SK-N-SH (cell line): Measurements from ENCODE around the gene PRKG1. TPM values are rescaled to one million over a fixed set of nuclear protein-coding genes. Genes with fewer than 3 reads are reported as not detected.

Experiments used
- CTCF ChIA-PET: fragments of 300-600, 350-600 bp; formaldehyde crosslinking; extraction: SDS; loops from one replicate; lab custom pipeline; 2021; lab: Yijun Ruan, JAX
- POLR2A ChIA-PET: fragments of 350-600 bp; sonication (Branson Sonifier 250); formaldehyde crosslinking; extraction: SDS; loops from one replicate; lab custom pipeline; 2020; ENCODE audit warnings: antibody characterized with exemption, inconsistent platforms; lab: Yijun Ruan, JAX
- DNase-seq: peaks from one replicate; pipeline ENCODE4 v3.0.0; 2012
- H2AFZ ChIP-seq: fragments of 200-600 bp; sonication (generic); 2 replicates; pipeline ENCODE4 v1.8.1; 2016; ENCODE audit warnings: antibody characterized with exemption, mild to moderate bottlenecking, low read depth
- H3F3A ChIP-seq: fragments of 200-600 bp; sonication (generic); replicated peaks from 2 replicates; pipeline ENCODE3; 2016; ENCODE audit warnings: antibody characterized with exemption, mild to moderate bottlenecking; ENCODE audit not compliant: insufficient read depth
- H3K27ac ChIP-seq, 2 experiments: fragments of 200-500 bp in 1 of 2; fragments of 200-600 bp in 1 of 2; sonication (Bioruptor generic) in 1 of 2; sonication (generic), shearing (Covaris generic) in 1 of 2; 2 replicates each; pipeline versions ENCODE4 v1.5.1 to v1.6.1; 2014 to 2016; ENCODE audit warnings: low read depth in 2 of 2, inconsistent platforms in 1 of 2, low read length in 1 of 2, mild to moderate bottlenecking in 1 of 2, mixed read lengths in 1 of 2
- H3K27me3 ChIP-seq: fragments of 200-600 bp; sonication (generic), shearing (Covaris generic); 2 replicates; pipeline ENCODE4 v1.6.1; 2016; ENCODE audit warnings: mixed run types; ENCODE audit not compliant: insufficient read depth
- H3K36me3 ChIP-seq, 2 experiments: fragments of 200-500 bp in 1 of 2; fragments of 200-600 bp in 1 of 2; sonication (Bioruptor generic) in 1 of 2; sonication (generic) in 1 of 2; replicated peaks in 1 of 2; 2 replicates each; pipeline versions ENCODE3 to v1.5.1; 2014 to 2016; ENCODE audit warnings: low read length in 1 of 2, mild to moderate bottlenecking in 1 of 2; ENCODE audit not compliant: insufficient read depth in 2 of 2, control insufficient read depth in 1 of 2
- H3K4me1 ChIP-seq, 2 experiments: fragments of 200-500 bp in 1 of 2; fragments of 200-600 bp in 1 of 2; sonication (Bioruptor generic) in 1 of 2; sonication (generic), shearing (Covaris generic) in 1 of 2; 2 replicates each; pipeline versions ENCODE4 v1.5.1 to v1.6.1; 2014 to 2016; ENCODE audit warnings: low read depth in 1 of 2, low read length in 1 of 2, mixed run types in 1 of 2; ENCODE audit not compliant: insufficient read depth in 2 of 2, control insufficient read depth in 1 of 2
- H3K4me2 ChIP-seq: fragments of 200-600 bp; sonication (generic), shearing (Covaris generic); 2 replicates; pipeline ENCODE4 v1.6.1; 2017; ENCODE audit warnings: mixed run types
- H3K4me3 ChIP-seq, 2 experiments: fragments of 200-500 bp in 1 of 2; fragments of 200-600 bp in 1 of 2; sonication (Bioruptor generic) in 1 of 2; sonication (generic), shearing (Covaris generic) in 1 of 2; 2 replicates each; pipeline versions ENCODE4 v1.5.1 to v1.8.1; 2014 to 2016; ENCODE audit warnings: low read depth in 2 of 2, inconsistent platforms in 1 of 2, low read length in 1 of 2, mild to moderate bottlenecking in 1 of 2, mixed read lengths in 1 of 2, moderate library complexity in 1 of 2
- H3K79me2 ChIP-seq: fragments of 200-600 bp; sonication (generic); 2 replicates; pipeline ENCODE4 v1.8.1; 2017; ENCODE audit warnings: mild to moderate bottlenecking; ENCODE audit not compliant: insufficient read depth
- H3K9ac ChIP-seq: fragments of 200-600 bp; sonication (generic); 2 replicates; pipeline ENCODE4 v1.6.1; 2017; ENCODE audit warnings: mixed run types
- H3K9me2 ChIP-seq: fragments of 200-600 bp; sonication (generic); 2 replicates; pipeline ENCODE4 v1.6.1; 2017; ENCODE audit warnings: mixed run types
- H3K9me3 ChIP-seq: fragments of 200-600 bp; sonication (generic); 2 replicates; pipeline ENCODE4 v1.6.1; 2017; ENCODE audit warnings: mixed run types, mild to moderate bottlenecking, moderate library complexity
- H4K20me1 ChIP-seq: fragments of 200-600 bp; sonication (generic); 2 replicates; pipeline ENCODE4 v1.6.1; 2017; ENCODE audit warnings: mild to moderate bottlenecking, mixed run types; ENCODE audit not compliant: insufficient read depth
- CHD2 ChIP-seq: fragments of 150-350 bp; IDR thresholded peaks from 2 replicates; pipeline ENCODE4 v1.6.1; 2018; ENCODE audit warnings: low read length; ENCODE audit not compliant: partially characterized antibody
- ELF1 ChIP-seq: IDR thresholded peaks from 2 replicates; pipeline ENCODE4 v1.4.0; 2012
- FOXJ3 ChIP-seq: sonication (generic); formaldehyde crosslinking; IDR thresholded peaks from 2 replicates; pipeline ENCODE4 v1.5.1; 2020; ENCODE audit warnings: mild to moderate bottlenecking, missing genetic modification reagents
- IRF3 ChIP-seq: fragments of 150-350 bp; IDR thresholded peaks from 2 replicates; pipeline ENCODE4 v1.6.1; 2016; ENCODE audit warnings: mild to moderate bottlenecking, low read depth, low read length
- NRF1 ChIP-seq: IDR thresholded peaks from 2 replicates; pipeline ENCODE4 v1.6.1; 2012; ENCODE audit warnings: low read depth, mild to moderate bottlenecking, low read length
- SIN3A ChIP-seq: IDR thresholded peaks from 2 replicates; pipeline ENCODE4 v1.6.1; 2012; ENCODE audit warnings: low read depth, mild to moderate bottlenecking, low read length, moderate library complexity, borderline replicate concordance
- SMC3 ChIP-seq: IDR thresholded peaks from 2 replicates; pipeline ENCODE4 v1.6.1; 2012; ENCODE audit warnings: low read depth, low read length, improper control_type of control experiment
- TAF1 ChIP-seq: IDR thresholded peaks from 2 replicates; pipeline ENCODE4 v1.6.1; 2012; ENCODE audit warnings: low read depth, mild to moderate bottlenecking, low read length, moderate library complexity, borderline replicate concordance
- TCF12 ChIP-seq: IDR thresholded peaks from 2 replicates; pipeline ENCODE4 v1.4.0; 2012
- TEAD4 ChIP-seq: IDR thresholded peaks from 2 replicates; pipeline ENCODE4 v1.4.0; 2012; ENCODE audit warnings: mild to moderate bottlenecking, borderline replicate concordance; ENCODE audit not compliant: insufficient read depth
- ZBTB33 ChIP-seq: IDR thresholded peaks from 2 replicates; pipeline ENCODE4 v1.4.0; 2012; ENCODE audit warnings: low read depth, borderline replicate concordance
- WGBS: methylation state at CpG from one replicate; pipeline ENCODE4 v1.1.6; 2017; ENCODE audit warnings: low lambda C conversion rate; 5-methylcytosine and 5-hydroxymethylcytosine counted together
- polyA plus RNA-seq, 3 experiments: library from polyadenylated mRNA; depleted of rRNA; stranded (reverse); fragments of >200 nt; gene quantifications; 2 replicates each; pipeline ENCODE4 v1.2.3, GENCODE V29; 2012
- TF ChIP-seq, protein P1 (sequence below): fragments of 200-600 bp; sonication (generic); IDR thresholded peaks from 2 replicates; pipeline ENCODE4 v1.6.1; 2017; ENCODE audit warnings: antibody characterized with exemption, mild to moderate bottlenecking, moderate library complexity
- TF ChIP-seq, protein P2 (sequence below): fragments of 150-350 bp; IDR thresholded peaks from 2 replicates; pipeline ENCODE4 v1.6.1; 2017; ENCODE audit warnings: antibody characterized with exemption, low read length, low read depth, borderline replicate concordance
- TF ChIP-seq, protein P3 (sequence below): IDR thresholded peaks from 2 replicates; pipeline ENCODE4 v1.4.0; 2012; ENCODE audit warnings: low read depth, borderline replicate concordance
- TF ChIP-seq, protein P4 (sequence below): IDR thresholded peaks from 2 replicates; pipeline ENCODE4 v1.4.0; 2012; ENCODE audit warnings: low read depth
- TF ChIP-seq, protein P5 (sequence below): IDR thresholded peaks from 2 replicates; pipeline ENCODE4 v1.6.1; 2012; ENCODE audit warnings: mild to moderate bottlenecking, low read depth, low read length, moderate library complexity

PRKG1 gene
- polyA plus RNA-seq, 1 of the 3 experiments (the other 2 are of a cell fraction): 4.1 TPM

GRCh38 chr10:51876979-51877378 is 802.7 kb downstream of the PRKG1 start:
- DNase-seq: no peak

More at GRCh38 chr10:51876979-51877378, 802.7 kb downstream of the PRKG1 start:
- CTCF ChIA-PET: interaction anchor here (1.0 kb wide), 1 partner anchor 487 kb away, joined by 3 read pairs; no protein-coding TSS in a partner anchor
- Histone ChIP-seq H3K27me3 (no peaks in the 10 kb centered on the region), H3K9ac (no peak overlapping the region), H3K4me3 (no peak overlapping the region), H3K9me2 (no peaks in the 10 kb centered on the region), H3K4me2 (no peak overlapping the region), H3K27ac (no peak overlapping the region), H3F3A (peaks cover 10% of the 10 kb centered on the region), H3K79me2 (no peaks in the 10 kb centered on the region), H4K20me1 (no peaks in the 10 kb centered on the region), H3K9me3 (no peaks in the 10 kb centered on the region), H2AFZ (no peak overlapping the region), H3K4me1 (peaks cover 0 to 10% of the 10 kb centered on the region in 2 experiments; a peak in 2 of 4 replicates), H3K36me3 (no peaks in the 10 kb centered on the region)
- 90% methylated on average over 2 of the region's 2 CpGs for WGBS
- TF ChIP-seq TEAD4 (no peak), ZBTB33 (no peak), SMC3 (no peak), FOXJ3 (no peak), SIN3A (no peak), CHD2 (no peak), NRF1 (no peak), TCF12 (no peak), TAF1 (no peak), IRF3 (no peak), ELF1 (no peak)
- TF ChIP-seq, protein P1, sequence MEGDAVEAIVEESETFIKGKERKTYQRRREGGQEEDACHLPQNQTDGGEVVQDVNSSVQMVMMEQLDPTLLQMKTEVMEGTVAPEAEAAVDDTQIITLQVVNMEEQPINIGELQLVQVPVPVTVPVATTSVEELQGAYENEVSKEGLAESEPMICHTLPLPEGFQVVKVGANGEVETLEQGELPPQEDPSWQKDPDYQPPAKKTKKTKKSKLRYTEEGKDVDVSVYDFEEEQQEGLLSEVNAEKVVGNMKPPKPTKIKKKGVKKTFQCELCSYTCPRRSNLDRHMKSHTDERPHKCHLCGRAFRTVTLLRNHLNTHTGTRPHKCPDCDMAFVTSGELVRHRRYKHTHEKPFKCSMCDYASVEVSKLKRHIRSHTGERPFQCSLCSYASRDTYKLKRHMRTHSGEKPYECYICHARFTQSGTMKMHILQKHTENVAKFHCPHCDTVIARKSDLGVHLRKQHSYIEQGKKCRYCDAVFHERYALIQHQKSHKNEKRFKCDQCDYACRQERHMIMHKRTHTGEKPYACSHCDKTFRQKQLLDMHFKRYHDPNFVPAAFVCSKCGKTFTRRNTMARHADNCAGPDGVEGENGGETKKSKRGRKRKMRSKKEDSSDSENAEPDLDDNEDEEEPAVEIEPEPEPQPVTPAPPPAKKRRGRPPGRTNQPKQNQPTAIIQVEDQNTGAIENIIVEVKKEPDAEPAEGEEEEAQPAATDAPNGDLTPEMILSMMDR: no peak
- TF ChIP-seq, protein P2, sequence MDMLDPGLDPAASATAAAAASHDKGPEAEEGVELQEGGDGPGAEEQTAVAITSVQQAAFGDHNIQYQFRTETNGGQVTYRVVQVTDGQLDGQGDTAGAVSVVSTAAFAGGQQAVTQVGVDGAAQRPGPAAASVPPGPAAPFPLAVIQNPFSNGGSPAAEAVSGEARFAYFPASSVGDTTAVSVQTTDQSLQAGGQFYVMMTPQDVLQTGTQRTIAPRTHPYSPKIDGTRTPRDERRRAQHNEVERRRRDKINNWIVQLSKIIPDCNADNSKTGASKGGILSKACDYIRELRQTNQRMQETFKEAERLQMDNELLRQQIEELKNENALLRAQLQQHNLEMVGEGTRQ: no peak
- TF ChIP-seq, protein P3, sequence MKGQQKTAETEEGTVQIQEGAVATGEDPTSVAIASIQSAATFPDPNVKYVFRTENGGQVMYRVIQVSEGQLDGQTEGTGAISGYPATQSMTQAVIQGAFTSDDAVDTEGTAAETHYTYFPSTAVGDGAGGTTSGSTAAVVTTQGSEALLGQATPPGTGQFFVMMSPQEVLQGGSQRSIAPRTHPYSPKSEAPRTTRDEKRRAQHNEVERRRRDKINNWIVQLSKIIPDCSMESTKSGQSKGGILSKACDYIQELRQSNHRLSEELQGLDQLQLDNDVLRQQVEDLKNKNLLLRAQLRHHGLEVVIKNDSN: no peak
- TF ChIP-seq, protein P4, sequence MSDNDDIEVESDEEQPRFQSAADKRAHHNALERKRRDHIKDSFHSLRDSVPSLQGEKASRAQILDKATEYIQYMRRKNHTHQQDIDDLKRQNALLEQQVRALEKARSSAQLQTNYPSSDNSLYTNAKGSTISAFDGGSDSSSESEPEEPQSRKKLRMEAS: no peak
- TF ChIP-seq, protein P5, sequence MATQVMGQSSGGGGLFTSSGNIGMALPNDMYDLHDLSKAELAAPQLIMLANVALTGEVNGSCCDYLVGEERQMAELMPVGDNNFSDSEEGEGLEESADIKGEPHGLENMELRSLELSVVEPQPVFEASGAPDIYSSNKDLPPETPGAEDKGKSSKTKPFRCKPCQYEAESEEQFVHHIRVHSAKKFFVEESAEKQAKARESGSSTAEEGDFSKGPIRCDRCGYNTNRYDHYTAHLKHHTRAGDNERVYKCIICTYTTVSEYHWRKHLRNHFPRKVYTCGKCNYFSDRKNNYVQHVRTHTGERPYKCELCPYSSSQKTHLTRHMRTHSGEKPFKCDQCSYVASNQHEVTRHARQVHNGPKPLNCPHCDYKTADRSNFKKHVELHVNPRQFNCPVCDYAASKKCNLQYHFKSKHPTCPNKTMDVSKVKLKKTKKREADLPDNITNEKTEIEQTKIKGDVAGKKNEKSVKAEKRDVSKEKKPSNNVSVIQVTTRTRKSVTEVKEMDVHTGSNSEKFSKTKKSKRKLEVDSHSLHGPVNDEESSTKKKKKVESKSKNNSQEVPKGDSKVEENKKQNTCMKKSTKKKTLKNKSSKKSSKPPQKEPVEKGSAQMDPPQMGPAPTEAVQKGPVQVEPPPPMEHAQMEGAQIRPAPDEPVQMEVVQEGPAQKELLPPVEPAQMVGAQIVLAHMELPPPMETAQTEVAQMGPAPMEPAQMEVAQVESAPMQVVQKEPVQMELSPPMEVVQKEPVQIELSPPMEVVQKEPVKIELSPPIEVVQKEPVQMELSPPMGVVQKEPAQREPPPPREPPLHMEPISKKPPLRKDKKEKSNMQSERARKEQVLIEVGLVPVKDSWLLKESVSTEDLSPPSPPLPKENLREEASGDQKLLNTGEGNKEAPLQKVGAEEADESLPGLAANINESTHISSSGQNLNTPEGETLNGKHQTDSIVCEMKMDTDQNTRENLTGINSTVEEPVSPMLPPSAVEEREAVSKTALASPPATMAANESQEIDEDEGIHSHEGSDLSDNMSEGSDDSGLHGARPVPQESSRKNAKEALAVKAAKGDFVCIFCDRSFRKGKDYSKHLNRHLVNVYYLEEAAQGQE: no peak
- POLR2A ChIA-PET: no interaction called here
